K562 (cell line): ENCODE data around the gene SELENOM. TPM values are rescaled to one million over a fixed set of nuclear protein-coding genes. Genes with fewer than 3 reads are reported as not detected.
"Not testable (repeated sequence)": the region's sequence is repeated elsewhere in the genome, so short reads cannot be mapped to it uniquely, and the experiment has no call there.

Experiments
- ATAC-seq: fragments of 200-7000 bp; cut with Tn5 transposase; 3 replicates; pipeline ENCODE4 v1.9.1; 2020; ENCODE audit warnings: moderate library complexity
- BruUV-seq: library from RNA; stranded (reverse); fragments of 400-500 nt; replicated peaks from 2 replicates; lab custom pipeline; 2021; lab: Mats Ljungman, UMichigan
- CTCF ChIA-PET: fragments of 300-600 bp; formaldehyde crosslinking; extraction: SDS; loops from one replicate; lab custom pipeline; 2021; ENCODE audit warnings: low intra/inter-chr PET ratio; lab: Yijun Ruan, JAX
- POLR2A ChIA-PET: fragments of 300-600, 350-650 bp; sonication (Branson Sonifier 250); formaldehyde crosslinking; extraction: SDS; loops from one replicate; lab custom pipeline; 2021; ENCODE audit warnings: antibody characterized with exemption, inconsistent platforms; lab: Yijun Ruan, JAX
- DNase-seq, 4 experiments: peaks; one replicate each; pipeline versions ENCODE4 v3.0.0 to v3.0.0-alpha.2; 2011 to 2018; ENCODE audit warnings: low spot score in 3 of 4, mixed read lengths in 3 of 4; ENCODE audit errors: extremely low read depth in 1 of 4
- FAIRE-seq: peaks from 2 replicates; lab custom pipeline; 2011; peaks lifted over from hg19 to GRCh38; lab: Jason Lieb, UNC
- H2AFZ ChIP-seq: 2 replicates; pipeline ENCODE4 v1.6.0; 2011; ENCODE audit warnings: low read depth, low read length, control low read depth, inconsistent platforms
- H3K27ac ChIP-seq: fragments of 200-600 bp; 3 replicates; pipeline ENCODE4 v1.8.0; 2011; ENCODE audit warnings: low read depth, mild to moderate bottlenecking, control low read depth, inconsistent platforms, low read length, moderate library complexity, mixed read lengths; ENCODE audit errors: extremely low read depth
- H3K27me3 ChIP-seq, 2 experiments: fragments of 300-600 bp in 1 of 2; 2 replicates in 1 of 2; 3 replicates in 1 of 2; pipeline versions ENCODE4 v1.6.0 to v1.8.0; 2011; ENCODE audit warnings: inconsistent platforms in 2 of 2, low read length in 2 of 2, mild to moderate bottlenecking in 1 of 2, mixed read lengths in 1 of 2, moderate library complexity in 1 of 2; ENCODE audit not compliant: control insufficient read depth in 2 of 2, insufficient read depth in 2 of 2
- H3K36me3 ChIP-seq: fragments of 300-600 bp; 3 replicates; pipeline ENCODE4 v1.8.0; 2011; ENCODE audit warnings: mild to moderate bottlenecking, low read length, inconsistent platforms; ENCODE audit not compliant: control insufficient read depth, insufficient read depth
- H3K4me1 ChIP-seq, 2 experiments: fragments of 200-600 bp in 1 of 2; replicated peaks in 1 of 2; 2 replicates in 1 of 2; 3 replicates in 1 of 2; pipeline versions ENCODE4 v1.5.1 to v1.8.0; 2011; ENCODE audit warnings: inconsistent platforms in 2 of 2, low read length in 2 of 2, mild to moderate bottlenecking in 1 of 2, mixed read lengths in 1 of 2, moderate library complexity in 1 of 2; ENCODE audit not compliant: control insufficient read depth in 2 of 2, insufficient read depth in 2 of 2
- H3K4me2 ChIP-seq: 2 replicates; pipeline ENCODE4 v1.6.1; 2011; ENCODE audit warnings: low read length, control low read depth, inconsistent platforms, mixed read lengths; ENCODE audit not compliant: insufficient read depth
- H3K4me3 ChIP-seq: fragments of 200-600 bp; sonication (generic), shearing (Covaris generic); 2 replicates; pipeline ENCODE4 v1.5.1; 2016; ENCODE audit warnings: control low read depth, inconsistent platforms
- H3K79me2 ChIP-seq: fragments of 200-600 bp; 3 replicates; pipeline ENCODE4 v1.8.0; 2011; ENCODE audit warnings: low read length, inconsistent platforms; ENCODE audit not compliant: control insufficient read depth, insufficient read depth
- H3K9ac ChIP-seq, 2 experiments: 2 replicates each; pipeline versions ENCODE4 v1.6.0 to v1.6.1; 2011; ENCODE audit warnings: low read depth in 2 of 2, low read length in 2 of 2, control low read depth in 1 of 2, inconsistent platforms in 1 of 2, mild to moderate bottlenecking in 1 of 2, mixed read lengths in 1 of 2; ENCODE audit not compliant: insufficient read depth in 1 of 2
- H3K9me1 ChIP-seq: one replicate; pipeline ENCODE4 v1.6.0; 2011; ENCODE audit warnings: inconsistent platforms, mild to moderate bottlenecking, low read length, moderate library complexity; ENCODE audit not compliant: control insufficient read depth, insufficient read depth
- H3K9me3 ChIP-seq: replicated peaks from 2 replicates; pipeline ENCODE4 v1.5.1; 2011; ENCODE audit warnings: low read depth, low read length, inconsistent platforms; ENCODE audit not compliant: control insufficient read depth, insufficient read depth
- H4K20me1 ChIP-seq: replicated peaks from 2 replicates; pipeline ENCODE4 v1.6.1; 2011; ENCODE audit warnings: low read length, inconsistent platforms, mixed read lengths; ENCODE audit not compliant: control insufficient read depth, insufficient read depth
- ASH1L ChIP-seq: fragments of 450-650 bp; IDR thresholded peaks from 2 replicates; pipeline ENCODE4 v1.6.1; 2018; ENCODE audit warnings: borderline replicate concordance, mild to moderate bottlenecking, low read depth; ENCODE audit not compliant: partially characterized antibody
- FOS ChIP-seq: IDR thresholded peaks from 3 replicates; pipeline ENCODE4 v1.6.1; 2011; ENCODE audit not compliant: insufficient read length; ENCODE audit errors: extremely low read depth
- HDAC2 ChIP-seq: fragments of 450-650 bp; IDR thresholded peaks from 2 replicates; pipeline ENCODE4 v1.6.1; 2016; ENCODE audit warnings: mild to moderate bottlenecking
- HMGXB4 ChIP-seq: sonication (generic); formaldehyde crosslinking; IDR thresholded peaks from 2 replicates; pipeline ENCODE4 v1.8.1; 2023; ENCODE audit warnings: mild to moderate bottlenecking, missing genetic modification reagents
- NFYB ChIP-seq: IDR thresholded peaks from 2 replicates; pipeline ENCODE4 v1.6.1; 2011; ENCODE audit warnings: mild to moderate bottlenecking, moderate library complexity; ENCODE audit not compliant: insufficient read length; ENCODE audit errors: extremely low read depth
- RBM25 ChIP-seq: fragments of 200-400 bp; formaldehyde crosslinking; IDR thresholded peaks from 2 replicates; pipeline ENCODE4 v1.6.1; 2018; ENCODE audit warnings: low read length, low read depth, moderate library complexity; ENCODE audit not compliant: severe bottlenecking
- RBM34 ChIP-seq: fragments of 200-400 bp; formaldehyde crosslinking; IDR thresholded peaks from 2 replicates; pipeline ENCODE4 v1.6.1; 2018; ENCODE audit warnings: low read length, borderline replicate concordance; ENCODE audit not compliant: insufficient read depth
- SMARCA4 ChIP-seq: fragments of 450-650 bp; IDR thresholded peaks from 2 replicates; pipeline ENCODE4 v1.6.1; 2016
- TFAM ChIP-seq: fragments of 250-450 bp; sonication (Bioruptor Pico); conservative IDR thresholded peaks from 2 replicates; pipeline ENCODE4 v1.5.0; 2021; ENCODE audit warnings: mild to moderate bottlenecking, moderate library complexity
- ZNF316 ChIP-seq: fragments of 450-650 bp; IDR thresholded peaks from 2 replicates; pipeline ENCODE4 v1.6.1; 2016
- ZNF324 ChIP-seq: fragments of 250-450 bp; sonication (Bioruptor Pico); IDR thresholded peaks from 2 replicates; pipeline ENCODE4 v1.4.0; 2020; ENCODE audit warnings: mild to moderate bottlenecking
- WGBS: fragments of 100-300 bp; shearing (Covaris generic); methylation state at CpG from one replicate; pipeline ENCODE4 v1.1.6; 2016; ENCODE audit warnings: low coverage, mixed read lengths; ENCODE audit not compliant: insufficient coverage; ENCODE audit errors: missing lambda C conversion rate; 5-methylcytosine and 5-hydroxymethylcytosine counted together
- in situ Hi-C: fragments of 300-500 bp; cut with MboI; formaldehyde crosslinking; loops from 4 replicates; pipeline ENCODE4 v1.15.0; 2018; ENCODE audit warnings: inconsistent platforms, mixed read lengths
- intact Hi-C: fragments of 100-400 bp; cut with micrococcal nuclease; formaldehyde crosslinking; loops from 2 replicates; pipeline ENCODE4 v1.14.2; 2022
- polyA plus RNA-seq, 8 experiments: library from polyadenylated mRNA; depleted of rRNA in 4 of 8; stranded (reverse) in 5 of 8; unstranded in 3 of 8; fragments of >200 nt; fragmentation: Nextera tagmentation in 2 of 8; fragmentation: Illumina TruSeq in 1 of 8; extraction: Ambion mirVana in 2 of 8; extraction: Trizol in 1 of 8; gene quantifications; 2 replicates each; pipeline versions ENCODE4 v1.2.1 to v1.2.3, GENCODE V29; 2011 to 2014; ENCODE audit warnings: inconsistent platforms in 1 of 8, missing spikeins in 1 of 8
- total RNA-seq, 7 experiments: library from RNA; depleted of rRNA in 6 of 7; stranded (reverse); fragments of >200 nt in 6 of 7; fragmentation: Illumina TruSeq in 2 of 7; extraction: Trizol in 2 of 7; gene quantifications; 2 replicates each; pipeline versions ENCODE4 v1.2.1 to v1.2.3, GENCODE V29; 2011 to 2021; ENCODE audit warnings: low replicate concordance in 1 of 7

Gene SELENOM
- total and polyA plus RNA-seq, 9 of the 15 experiments (the other 6 are each of a cell fraction or from before 2014, with no cell fraction given) = 1.2 to 10.6 (median 3.7) TPM

GRCh38 chr22:31112547-31113091, 5.3 kb upstream of the SELENOM start:
- ATAC-seq, H3K9me1 ChIP-seq, H3K79me2 ChIP-seq, intact Hi-C loops, H3K4me2 ChIP-seq, H3K9ac ChIP-seq, DNase-seq, H4K20me1 ChIP-seq, H3K27me3 ChIP-seq, FAIRE-seq, in situ Hi-C loops, POLR2A ChIA-PET, H3K27ac ChIP-seq, H2AFZ ChIP-seq, BruUV-seq, H3K4me3 ChIP-seq, H3K36me3 ChIP-seq, CTCF ChIA-PET, H3K9me3 ChIP-seq, H3K4me1 ChIP-seq: not testable (repeated sequence)
- TF ChIP-seq NFYB (peak; percentile 86), ZNF316 (peak; percentile 48), FOS (peak; percentile 24), RBM25 (peak; percentile 64), ASH1L (peak; percentile 68)
- WGBS = 56% methylated on average over 5 of the region's 7 CpGs

GRCh38 chr22:31107894-31108218, 488 bp upstream of the SELENOM start:
- Histone ChIP-seq H3K9me3 (no peaks in the 10 kb centered on the region; the same call in 1 of the 2 replicates), H3K36me3 (no peaks in the 10 kb centered on the region), H3K79me2 (no peaks in the 10 kb centered on the region), H3K4me1 (peaks cover under 1 to 17% of the 10 kb centered on the region in 2 experiments; a peak in 4 of 5 replicates), H3K4me2 (peak overlapping the region; percentile 91), H3K9ac (peak overlapping the region; percentile 73 to 75), H3K4me3 (peak overlapping the region; percentile 35), H3K27ac (peak overlapping the region; percentile 68), H3K27me3 (no peaks in the 10 kb centered on the region), H3K9me1 (no peaks in the 10 kb centered on the region), H4K20me1 (no peaks in the 10 kb centered on the region), H2AFZ (peak overlapping the region; percentile 99)
- WGBS = 8% methylated on average over 5 of the region's 5 CpGs
- FAIRE-seq (no peak), DNase-seq (no peak), ATAC-seq (peak; percentile 25)
- ChIA-PET CTCF (interaction anchor here (0.6 to 2.3 kb wide), 3 partner anchors 41 to 124 kb away, joined by 3 to 18 read pairs (median 5); no protein-coding TSS in a partner anchor), POLR2A (interaction anchor here (0.5 to 1.6 kb wide), 11 partner anchors 9 to 1629 kb away, joined by 3 to 8 read pairs (median 4); partner anchors contain the start of gene RNF185)
- in situ Hi-C loops = no loop called here
- intact Hi-C loops = loop anchor here (2.0 kb wide), 2 partner anchors 41 to 123 kb away; no protein-coding TSS in a partner anchor
- no TSS peak for BruUV-seq
- TF ChIP-seq ZNF324 = no peak
- TF ChIP-seq HMGXB4 (CRISPR knock-in tag) = no peak
- TF ChIP-seq RBM34 = no peak
- TF ChIP-seq TFAM (CRISPR knock-in tag) = no peak
- 0 out of 2 replicates have a peak, but pooled peaks have one; percentile 41 for TF ChIP-seq SMARCA4
- TF ChIP-seq HDAC2 = 0 out of 2 replicates have a peak, but pooled peaks have one; percentile 22
